DMS 273 (cell line): ENCODE results near the gene LIFR.

Experiments used
- DNase-seq: peaks from one replicate; lab custom pipeline; 2025; ENCODE audit not compliant: unreplicated experiment; lab: John Stamatoyannopoulos, UW

The LIFR gene

GRCh38 chr5:38548064-38548759 is 8.2 kb downstream of the LIFR start:
- no peak for DNase-seq

- no peak for DNase-seq
Measured at GRCh38 chr5:38547257-38547656, 9.2 kb downstream of the LIFR start.

- DNase-seq, result no peak
Measured at GRCh38 chr5:38546691-38547146, 9.7 kb downstream of the LIFR start.

- DNase-seq, result no peak
Measured at GRCh38 chr5:38543886-38544285, 12.6 kb downstream of the LIFR start.

GRCh38 chr5:38543074-38543473 is 13.4 kb downstream of the LIFR start:
- no peak for DNase-seq

GRCh38 chr5:38541174-38541725 is 15.2 kb downstream of the LIFR start:
- DNase-seq, result no peak

- DNase-seq, result peak; percentile 11
Measured at GRCh38 chr5:38540314-38540713, 16.1 kb downstream of the LIFR start.

GRCh38 chr5:38538161-38538560 is 18.3 kb downstream of the LIFR start:
- DNase-seq, result no peak

- no peak for DNase-seq
Measured at GRCh38 chr5:38537505-38537904, 18.9 kb downstream of the LIFR start.

- DNase-seq, result no peak
Measured at GRCh38 chr5:38536968-38537367, 19.5 kb downstream of the LIFR start.

GRCh38 chr5:38535845-38536244 is 20.6 kb downstream of the LIFR start:
- no peak for DNase-seq

GRCh38 chr5:38535248-38535750 is 21.1 kb downstream of the LIFR start:
- DNase-seq, result peak; percentile 63

- DNase-seq, result no peak
Measured at GRCh38 chr5:38534156-38534453, 22.3 kb downstream of the LIFR start.

- no peak for DNase-seq
Measured at GRCh38 chr5:38533286-38534155, 22.9 kb downstream of the LIFR start.

GRCh38 chr5:38532165-38532669 is 24.2 kb downstream of the LIFR start:
- DNase-seq, result no peak

- no peak for DNase-seq
Measured at GRCh38 chr5:38531518-38531917, 24.9 kb downstream of the LIFR start.

- DNase-seq, result no peak
Measured at GRCh38 chr5:38529955-38530646, 26.3 kb downstream of the LIFR start.

- DNase-seq, result no peak
Measured at GRCh38 chr5:38528162-38528703, 28.2 kb downstream of the LIFR start.

GRCh38 chr5:38527475-38527874 is 29.0 kb downstream of the LIFR start:
- DNase-seq, result no peak

- DNase-seq, result no peak
Measured at GRCh38 chr5:38524022-38524421, 32.4 kb downstream of the LIFR start.

- no peak for DNase-seq
Measured at GRCh38 chr5:38519476-38519875, 37.0 kb downstream of the LIFR start.
